GM23338 (cell line): ENCODE results near the gene FNDC3B. TPM values are rescaled to one million over a fixed set of nuclear protein-coding genes. Genes with fewer than 3 reads are reported as not detected.

Source experiments
- ATAC-seq: fragments of 200-7000 bp; cut with Tn5 transposase; 3 replicates; pipeline ENCODE4 v1.9.1; 2020
- DNase-seq: peaks from one replicate; pipeline ENCODE4 v3.0.0-alpha.2; 2015; ENCODE audit warnings: low spot score
- H2AFZ ChIP-seq: fragments of 200-600 bp; sonication (generic); 2 replicates; pipeline ENCODE4 v1.8.0; 2016; ENCODE audit warnings: antibody characterized with exemption, mild to moderate bottlenecking, moderate library complexity
- H3F3A ChIP-seq: fragments of 200-600 bp; sonication (generic); replicated peaks from 2 replicates; pipeline ENCODE4 v1.8.0; 2017; ENCODE audit warnings: antibody characterized with exemption, mixed run types, low read depth
- H3K27ac ChIP-seq: fragments of 200-600 bp; sonication (generic); 2 replicates; pipeline ENCODE4 v1.6.1; 2016; ENCODE audit warnings: low read depth
- H3K27me3 ChIP-seq: fragments of 200-600 bp; sonication (generic); 2 replicates; pipeline ENCODE4 v1.8.0; 2016; ENCODE audit warnings: mild to moderate bottlenecking, mixed run types, moderate library complexity; ENCODE audit not compliant: insufficient read depth
- H3K36me3 ChIP-seq: fragments of 200-600 bp; sonication (generic); 2 replicates; pipeline ENCODE4 v1.8.0; 2016; ENCODE audit warnings: mild to moderate bottlenecking; ENCODE audit not compliant: insufficient read depth
- H3K4me1 ChIP-seq: fragments of 200-600 bp; sonication (generic); 2 replicates; pipeline ENCODE4 v1.8.0; 2016; ENCODE audit warnings: mild to moderate bottlenecking, moderate library complexity; ENCODE audit not compliant: insufficient read depth
- H3K4me2 ChIP-seq: fragments of 200-600 bp; sonication (generic); 2 replicates; pipeline ENCODE4 v1.7.1; 2017; ENCODE audit warnings: mixed run types
- H3K4me3 ChIP-seq: fragments of 200-600 bp; sonication (generic); 2 replicates; pipeline ENCODE4 v1.6.1; 2016; ENCODE audit warnings: mixed run types
- H3K79me2 ChIP-seq: fragments of 200-600 bp; sonication (generic); replicated peaks from 2 replicates; pipeline ENCODE4 v1.8.0; 2017; ENCODE audit warnings: mild to moderate bottlenecking; ENCODE audit not compliant: insufficient read depth
- H3K9me2 ChIP-seq: fragments of 200-600 bp; sonication (generic); 2 replicates; pipeline ENCODE4 v1.8.0; 2017; ENCODE audit not compliant: insufficient read depth
- H4K20me1 ChIP-seq: fragments of 200-600 bp; sonication (generic); replicated peaks from 2 replicates; pipeline ENCODE4 v1.8.0; 2017; ENCODE audit warnings: mild to moderate bottlenecking; ENCODE audit not compliant: insufficient read depth
- H3K27ac Mint-ChIP-seq: 2 replicates; pipeline ENCODE4 v1.8.0; 2020; ENCODE audit warnings: inconsistent platforms, mild to moderate bottlenecking, moderate library complexity, mixed read lengths
- H3K27me3 Mint-ChIP-seq: 3 replicates; pipeline ENCODE4 v1.8.0; 2022; ENCODE audit warnings: low read depth, mild to moderate bottlenecking, moderate library complexity, mixed read lengths, inconsistent platforms; ENCODE audit not compliant: insufficient read depth, poor library complexity
- H3K36me3 Mint-ChIP-seq: 3 replicates; pipeline ENCODE4 v1.8.0; 2021; ENCODE audit warnings: low read depth, mild to moderate bottlenecking, inconsistent platforms, moderate library complexity, mixed read lengths
- H3K4me1 Mint-ChIP-seq: 3 replicates; pipeline ENCODE4 v1.8.0; 2020; ENCODE audit warnings: mild to moderate bottlenecking, inconsistent platforms, mixed read lengths
- H3K4me3 Mint-ChIP-seq: 3 replicates; pipeline ENCODE4 v1.8.0; 2021; ENCODE audit warnings: moderate library complexity, mild to moderate bottlenecking, inconsistent platforms, mixed read lengths
- H3K9me3 Mint-ChIP-seq: 3 replicates; pipeline ENCODE4 v1.8.0; 2020; ENCODE audit warnings: moderate library complexity, mild to moderate bottlenecking, inconsistent platforms, mixed read lengths
- EZH2 ChIP-seq: fragments of 200-600 bp; sonication (generic); IDR thresholded peaks from one replicate; pipeline ENCODE4 v1.8.0; 2017; ENCODE audit warnings: antibody characterized with exemption, mild to moderate bottlenecking, low read depth; ENCODE audit not compliant: unreplicated experiment
- EZH2phosphoT487 ChIP-seq: fragments of 200-600 bp; sonication (generic); IDR thresholded peaks from one replicate; pipeline ENCODE4 v1.8.1; 2018; ENCODE audit warnings: antibody characterized with exemption; ENCODE audit not compliant: unreplicated experiment
- POLR2AphosphoS5 ChIP-seq: IDR thresholded peaks from 2 replicates; pipeline ENCODE4 v1.6.1; 2016; ENCODE audit warnings: antibody characterized with exemption, low read depth
- STAT1 ChIP-seq: IDR thresholded peaks from one replicate; pipeline ENCODE4 v1.6.1; 2016; ENCODE audit warnings: antibody characterized with exemption; ENCODE audit not compliant: unreplicated experiment
- ZNF114 ChIP-seq: fragments of 250-450 bp; sonication (Bioruptor Pico); IDR thresholded peaks from 2 replicates; pipeline ENCODE4 v1.5.0; 2020; ENCODE audit warnings: mild to moderate bottlenecking, moderate library complexity
- polyA plus RNA-seq: library from polyadenylated mRNA; unstranded; fragments of >200 nt; fragmentation: Nextera tagmentation; extraction: Ambion mirVana; gene quantifications from 2 replicates; pipeline ENCODE4 v1.2.1, GENCODE V29; 2016
- total RNA-seq: library from RNA; depleted of rRNA; stranded (reverse); fragments of >200 nt; shearing (Covaris generic); gene quantifications from 2 replicates; pipeline ENCODE4 v1.2.3, GENCODE V29; 2014
- TF ChIP-seq, protein P1 (sequence below): IDR thresholded peaks from one replicate; pipeline ENCODE4 v1.6.1; 2018; ENCODE audit warnings: antibody characterized with exemption; ENCODE audit not compliant: unreplicated experiment
- TF ChIP-seq, protein P2 (sequence below): IDR thresholded peaks from 2 replicates; pipeline ENCODE4 v1.6.1; 2016; ENCODE audit warnings: antibody characterized with exemption
- TF ChIP-seq, protein P3 (sequence below): fragments of 250-450 bp; sonication (Bioruptor Pico); IDR thresholded peaks from 2 replicates; pipeline ENCODE4 v1.5.0; 2020; ENCODE audit warnings: mild to moderate bottlenecking, moderate library complexity

Gene FNDC3B
- total and polyA plus RNA-seq, 2 experiments from 2014 or later: 19.1 to 55.4 TPM

DNA sequence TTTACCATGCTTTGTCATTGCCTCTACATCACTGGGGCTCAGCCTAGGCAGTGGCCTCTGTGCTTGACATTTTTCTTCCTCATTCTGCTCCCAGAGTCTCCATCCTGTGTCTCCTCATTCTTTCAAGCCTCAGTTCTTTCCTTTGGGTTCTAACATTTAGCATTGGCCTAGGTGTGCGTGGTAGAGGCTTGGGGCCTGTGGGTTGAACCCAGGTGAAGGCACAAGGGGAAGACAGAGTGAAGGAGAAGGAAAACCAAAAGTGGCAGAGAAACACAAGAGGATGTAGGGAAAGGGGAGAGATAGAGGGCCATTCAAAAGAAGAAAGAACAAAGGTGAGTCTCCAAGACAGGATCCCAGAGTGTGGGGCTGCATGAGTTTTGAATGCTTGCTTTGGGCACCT lies 75.7 kb downstream of the FNDC3B start (continued):
- TF ChIP-seq, protein P1, sequence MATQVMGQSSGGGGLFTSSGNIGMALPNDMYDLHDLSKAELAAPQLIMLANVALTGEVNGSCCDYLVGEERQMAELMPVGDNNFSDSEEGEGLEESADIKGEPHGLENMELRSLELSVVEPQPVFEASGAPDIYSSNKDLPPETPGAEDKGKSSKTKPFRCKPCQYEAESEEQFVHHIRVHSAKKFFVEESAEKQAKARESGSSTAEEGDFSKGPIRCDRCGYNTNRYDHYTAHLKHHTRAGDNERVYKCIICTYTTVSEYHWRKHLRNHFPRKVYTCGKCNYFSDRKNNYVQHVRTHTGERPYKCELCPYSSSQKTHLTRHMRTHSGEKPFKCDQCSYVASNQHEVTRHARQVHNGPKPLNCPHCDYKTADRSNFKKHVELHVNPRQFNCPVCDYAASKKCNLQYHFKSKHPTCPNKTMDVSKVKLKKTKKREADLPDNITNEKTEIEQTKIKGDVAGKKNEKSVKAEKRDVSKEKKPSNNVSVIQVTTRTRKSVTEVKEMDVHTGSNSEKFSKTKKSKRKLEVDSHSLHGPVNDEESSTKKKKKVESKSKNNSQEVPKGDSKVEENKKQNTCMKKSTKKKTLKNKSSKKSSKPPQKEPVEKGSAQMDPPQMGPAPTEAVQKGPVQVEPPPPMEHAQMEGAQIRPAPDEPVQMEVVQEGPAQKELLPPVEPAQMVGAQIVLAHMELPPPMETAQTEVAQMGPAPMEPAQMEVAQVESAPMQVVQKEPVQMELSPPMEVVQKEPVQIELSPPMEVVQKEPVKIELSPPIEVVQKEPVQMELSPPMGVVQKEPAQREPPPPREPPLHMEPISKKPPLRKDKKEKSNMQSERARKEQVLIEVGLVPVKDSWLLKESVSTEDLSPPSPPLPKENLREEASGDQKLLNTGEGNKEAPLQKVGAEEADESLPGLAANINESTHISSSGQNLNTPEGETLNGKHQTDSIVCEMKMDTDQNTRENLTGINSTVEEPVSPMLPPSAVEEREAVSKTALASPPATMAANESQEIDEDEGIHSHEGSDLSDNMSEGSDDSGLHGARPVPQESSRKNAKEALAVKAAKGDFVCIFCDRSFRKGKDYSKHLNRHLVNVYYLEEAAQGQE: no peak
- TF ChIP-seq, protein P2, sequence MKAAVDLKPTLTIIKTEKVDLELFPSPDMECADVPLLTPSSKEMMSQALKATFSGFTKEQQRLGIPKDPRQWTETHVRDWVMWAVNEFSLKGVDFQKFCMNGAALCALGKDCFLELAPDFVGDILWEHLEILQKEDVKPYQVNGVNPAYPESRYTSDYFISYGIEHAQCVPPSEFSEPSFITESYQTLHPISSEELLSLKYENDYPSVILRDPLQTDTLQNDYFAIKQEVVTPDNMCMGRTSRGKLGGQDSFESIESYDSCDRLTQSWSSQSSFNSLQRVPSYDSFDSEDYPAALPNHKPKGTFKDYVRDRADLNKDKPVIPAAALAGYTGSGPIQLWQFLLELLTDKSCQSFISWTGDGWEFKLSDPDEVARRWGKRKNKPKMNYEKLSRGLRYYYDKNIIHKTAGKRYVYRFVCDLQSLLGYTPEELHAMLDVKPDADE: no peak
- no peak for TF ChIP-seq ZNF114 (CRISPR knock-in tag)
- TF ChIP-seq POLR2AphosphoS5: no peak

GRCh38 chr3:172115787-172116186 lies 76.4 kb downstream of the FNDC3B start:
- DNase-seq: no peak
- Histone ChIP-seq H4K20me1 (peaks cover 3% of the 10 kb centered on the region; the same call in 1 of the 2 replicates), H2AFZ (no peak overlapping the region), H3K27ac (no peak overlapping the region), H3K4me1 (peaks cover 29% of the 10 kb centered on the region), H3K4me3 (no peak overlapping the region), H3K27me3 (no peaks in the 10 kb centered on the region), H3F3A (no peaks in the 10 kb centered on the region), H3K4me2 (no peak overlapping the region), H3K36me3 (peaks cover 6% of the 10 kb centered on the region; the same call in 1 of the 2 replicates), H3K9me2 (no peaks in the 10 kb centered on the region), H3K79me2 (peaks cover 74% of the 10 kb centered on the region)
- Mint-ChIP-seq H3K4me3 (no peak overlapping the region), H3K27me3 (peaks cover 1% of the 10 kb centered on the region), H3K9me3 (no peaks in the 10 kb centered on the region), H3K27ac (no peak overlapping the region), H3K36me3 (peaks cover 43% of the 10 kb centered on the region), H3K4me1 (peaks cover 32% of the 10 kb centered on the region)
- no peak for ATAC-seq
- TF ChIP-seq, protein P2: no peak
- TF ChIP-seq, protein P3, sequence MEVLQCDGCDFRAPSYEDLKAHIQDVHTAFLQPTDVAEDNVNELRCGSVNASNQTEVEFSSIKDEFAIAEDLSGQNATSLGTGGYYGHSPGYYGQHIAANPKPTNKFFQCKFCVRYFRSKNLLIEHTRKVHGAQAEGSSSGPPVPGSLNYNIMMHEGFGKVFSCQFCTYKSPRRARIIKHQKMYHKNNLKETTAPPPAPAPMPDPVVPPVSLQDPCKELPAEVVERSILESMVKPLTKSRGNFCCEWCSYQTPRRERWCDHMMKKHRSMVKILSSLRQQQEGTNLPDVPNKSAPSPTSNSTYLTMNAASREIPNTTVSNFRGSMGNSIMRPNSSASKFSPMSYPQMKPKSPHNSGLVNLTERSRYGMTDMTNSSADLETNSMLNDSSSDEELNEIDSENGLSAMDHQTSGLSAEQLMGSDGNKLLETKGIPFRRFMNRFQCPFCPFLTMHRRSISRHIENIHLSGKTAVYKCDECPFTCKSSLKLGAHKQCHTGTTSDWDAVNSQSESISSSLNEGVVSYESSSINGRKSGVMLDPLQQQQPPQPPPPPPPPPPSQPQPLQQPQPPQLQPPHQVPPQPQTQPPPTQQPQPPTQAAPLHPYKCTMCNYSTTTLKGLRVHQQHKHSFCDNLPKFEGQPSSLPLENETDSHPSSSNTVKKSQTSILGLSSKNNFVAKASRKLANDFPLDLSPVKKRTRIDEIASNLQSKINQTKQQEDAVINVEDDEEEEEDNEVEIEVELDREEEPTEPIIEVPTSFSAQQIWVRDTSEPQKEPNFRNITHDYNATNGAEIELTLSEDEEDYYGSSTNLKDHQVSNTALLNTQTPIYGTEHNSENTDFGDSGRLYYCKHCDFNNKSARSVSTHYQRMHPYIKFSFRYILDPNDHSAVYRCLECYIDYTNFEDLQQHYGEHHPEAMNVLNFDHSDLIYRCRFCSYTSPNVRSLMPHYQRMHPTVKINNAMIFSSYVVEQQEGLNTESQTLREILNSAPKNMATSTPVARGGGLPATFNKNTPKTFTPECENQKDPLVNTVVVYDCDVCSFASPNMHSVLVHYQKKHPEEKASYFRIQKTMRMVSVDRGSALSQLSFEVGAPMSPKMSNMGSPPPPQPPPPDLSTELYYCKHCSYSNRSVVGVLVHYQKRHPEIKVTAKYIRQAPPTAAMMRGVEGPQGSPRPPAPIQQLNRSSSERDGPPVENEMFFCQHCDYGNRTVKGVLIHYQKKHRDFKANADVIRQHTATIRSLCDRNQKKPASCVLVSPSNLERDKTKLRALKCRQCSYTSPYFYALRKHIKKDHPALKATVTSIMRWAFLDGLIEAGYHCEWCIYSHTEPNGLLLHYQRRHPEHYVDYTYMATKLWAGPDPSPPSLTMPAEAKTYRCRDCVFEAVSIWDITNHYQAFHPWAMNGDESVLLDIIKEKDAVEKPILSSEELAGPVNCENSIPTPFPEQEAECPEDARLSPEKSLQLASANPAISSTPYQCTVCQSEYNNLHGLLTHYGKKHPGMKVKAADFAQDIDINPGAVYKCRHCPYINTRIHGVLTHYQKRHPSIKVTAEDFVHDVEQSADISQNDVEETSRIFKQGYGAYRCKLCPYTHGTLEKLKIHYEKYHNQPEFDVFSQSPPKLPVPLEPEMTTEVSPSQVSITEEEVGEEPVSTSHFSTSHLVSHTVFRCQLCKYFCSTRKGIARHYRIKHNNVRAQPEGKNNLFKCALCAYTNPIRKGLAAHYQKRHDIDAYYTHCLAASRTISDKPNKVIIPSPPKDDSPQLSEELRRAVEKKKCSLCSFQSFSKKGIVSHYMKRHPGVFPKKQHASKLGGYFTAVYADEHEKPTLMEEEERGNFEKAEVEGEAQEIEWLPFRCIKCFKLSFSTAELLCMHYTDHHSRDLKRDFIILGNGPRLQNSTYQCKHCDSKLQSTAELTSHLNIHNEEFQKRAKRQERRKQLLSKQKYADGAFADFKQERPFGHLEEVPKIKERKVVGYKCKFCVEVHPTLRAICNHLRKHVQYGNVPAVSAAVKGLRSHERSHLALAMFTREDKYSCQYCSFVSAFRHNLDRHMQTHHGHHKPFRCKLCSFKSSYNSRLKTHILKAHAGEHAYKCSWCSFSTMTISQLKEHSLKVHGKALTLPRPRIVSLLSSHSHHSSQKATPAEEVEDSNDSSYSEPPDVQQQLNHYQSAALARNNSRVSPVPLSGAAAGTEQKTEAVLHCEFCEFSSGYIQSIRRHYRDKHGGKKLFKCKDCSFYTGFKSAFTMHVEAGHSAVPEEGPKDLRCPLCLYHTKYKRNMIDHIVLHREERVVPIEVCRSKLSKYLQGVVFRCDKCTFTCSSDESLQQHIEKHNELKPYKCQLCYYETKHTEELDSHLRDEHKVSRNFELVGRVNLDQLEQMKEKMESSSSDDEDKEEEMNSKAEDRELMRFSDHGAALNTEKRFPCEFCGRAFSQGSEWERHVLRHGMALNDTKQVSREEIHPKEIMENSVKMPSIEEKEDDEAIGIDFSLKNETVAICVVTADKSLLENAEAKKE (CRISPR knock-in tag): no peak
- TF ChIP-seq, protein P1: no peak
- TF ChIP-seq EZH2phosphoT487 (no peak), EZH2 (no peak), STAT1 (no peak)
